DMS 273 (cell line): ENCODE measurements around the gene VAMP5.
"Not testable (repeated sequence)": the region's sequence is repeated elsewhere in the genome, so short reads cannot be mapped to it uniquely, and the experiment has no call there.

Experiments used
- DNase-seq: peaks from one replicate; lab custom pipeline; 2025; ENCODE audit not compliant: unreplicated experiment; lab: John Stamatoyannopoulos, UW

Gene VAMP5

GRCh38 chr2:85582492-85582891 is 1.7 kb upstream of the VAMP5 start:
- no peak for DNase-seq

GRCh38 chr2:85583667-85584353 is 421 bp upstream of the VAMP5 start:
- no peak for DNase-seq

GRCh38 chr2:85584857-85585780 is 888 bp downstream of the VAMP5 start:
- peak; percentile 77 for DNase-seq

- no peak for DNase-seq
Measured at GRCh38 chr2:85585781-85586105, 1.5 kb downstream of the VAMP5 start.

GRCh38 chr2:85588236-85588635 is 4.0 kb downstream of the VAMP5 start:
- DNase-seq: no peak

GRCh38 chr2:85588645-85589044 is 4.4 kb downstream of the VAMP5 start:
- DNase-seq: no peak

- DNase-seq: no peak
Measured at GRCh38 chr2:85589181-85589580, 5.0 kb downstream of the VAMP5 start.

GRCh38 chr2:85589982-85590791 is 6.0 kb downstream of the VAMP5 start:
- no peak for DNase-seq

- no peak for DNase-seq
Measured at GRCh38 chr2:85590950-85591349, 6.7 kb downstream of the VAMP5 start.

- DNase-seq: no peak
Measured at GRCh38 chr2:85591563-85591962, 7.3 kb downstream of the VAMP5 start.

GRCh38 chr2:85592299-85592698 is 8.1 kb downstream of the VAMP5 start:
- not testable (repeated sequence) for DNase-seq

GRCh38 chr2:85593023-85593422 is 8.8 kb downstream of the VAMP5 start:
- no peak for DNase-seq

GRCh38 chr2:85594715-85595300 is 10.6 kb downstream of the VAMP5 start:
- no peak for DNase-seq

- peak; percentile 99 for DNase-seq
Measured at GRCh38 chr2:85595301-85596025, 11.2 kb downstream of the VAMP5 start, which contains the start of gene RNF181. Gene RNF181 (plus strand): TSS chr2:85595745. CDS start chr2:85595764, 19 bp downstream.

GRCh38 chr2:85596026-85596333 is 11.7 kb downstream of the VAMP5 start:
- DNase-seq: peak; percentile 63

GRCh38 chr2:85596486-85597143 is 12.4 kb downstream of the VAMP5 start:
- no peak for DNase-seq

GRCh38 chr2:85597241-85597640 is 13.0 kb downstream of the VAMP5 start:
- DNase-seq: no peak

GRCh38 chr2:85598594-85599340 is 14.5 kb downstream of the VAMP5 start:
- DNase-seq: no peak

- DNase-seq: no peak
Measured at GRCh38 chr2:85599468-85600234, 15.4 kb downstream of the VAMP5 start.
